ENCODE results near the gene ZNF70.

- TF ChIP-seq CTCF (IDR thresholded peaks at IDR 0.05) (no peak), POLR2A (IDR thresholded peaks at IDR 0.05) (no peak)
Measured at GRCh38 chr22:23745791-23746190, 5.1 kb downstream of the ZNF70 start.

All from right lobe of liver (tissue), 4 donors.